ENCODE results near the gene COPB1. TPM values are rescaled to one million over a fixed set of nuclear protein-coding genes. Genes with fewer than 3 reads are reported as not detected.

The COPB1 gene
- total RNA-seq, 2 experiments from 2014 or later, result 99.3 to 109 TPM

- no peak for DNase-seq
- H3K27ac Mint-ChIP-seq, result no peak overlapping the region
- ChIA-PET POLR2A (no interaction called here), CTCF (interaction anchor here (1.2 to 2.6 kb wide), 2 partner anchors 10 to 373 kb away, joined by 3 to 6 read pairs; partner anchors contain the start of gene PSMA1)
- H3K36me3 Mint-ChIP-seq (ENCODE audit: low read depth), result peaks cover 19% of the 10 kb centered on the region
- no peak overlapping the region for H3K4me3 Mint-ChIP-seq
- H3K27me3 Mint-ChIP-seq, result no peaks in the 10 kb centered on the region
- no peaks in the 10 kb centered on the region for H3K9me3 Mint-ChIP-seq
- H3K4me1 Mint-ChIP-seq, result no peaks in the 10 kb centered on the region
Measured at GRCh38 chr11:14529951-14530350, 30.3 kb upstream of the COPB1 start.

- Mint-ChIP-seq H3K4me1 (no peaks in the 10 kb centered on the region), H3K27ac (no peak overlapping the region), H3K36me3 (ENCODE audit: low read depth) (peaks cover 19% of the 10 kb centered on the region), H3K27me3 (no peaks in the 10 kb centered on the region), H3K4me3 (no peak overlapping the region), H3K9me3 (no peaks in the 10 kb centered on the region)
- no peak for DNase-seq
- ChIA-PET CTCF (interaction anchor here (2.6 kb wide), 1 partner anchor 9 kb away, joined by 6 read pairs; the partner anchor contains the start of gene PSMA1), POLR2A (no interaction called here)
Measured at GRCh38 chr11:14529321-14529720, 29.7 kb upstream of the COPB1 start.

DNA sequence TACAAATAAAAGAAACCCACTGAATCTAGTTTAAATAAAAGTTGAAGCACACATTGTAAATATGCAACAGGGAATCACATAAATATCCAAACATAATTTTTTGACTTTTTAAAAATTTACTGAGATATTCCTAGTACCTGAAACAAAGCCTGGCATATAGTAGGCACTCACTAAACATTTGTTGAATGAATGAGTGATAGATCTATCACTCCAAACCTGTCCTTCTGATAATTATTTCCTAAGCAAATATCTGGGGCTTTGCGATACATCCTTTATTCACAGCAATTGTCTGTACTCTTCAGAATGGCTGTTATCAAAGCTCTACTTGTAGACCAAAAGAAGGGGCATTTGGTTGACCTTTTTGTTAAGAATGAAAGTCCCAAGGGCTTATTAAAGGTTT lies 23.2 kb upstream of the COPB1 start:
- Mint-ChIP-seq H3K36me3 (ENCODE audit: low read depth) (peaks cover 26% of the 10 kb centered on the region), H3K4me3 (no peak overlapping the region), H3K27me3 (no peaks in the 10 kb centered on the region), H3K9me3 (no peaks in the 10 kb centered on the region), H3K4me1 (peaks cover 24% of the 10 kb centered on the region), H3K27ac (no peak overlapping the region)
- CTCF ChIA-PET, result interaction anchor here (0.6 to 1.4 kb wide), 3 partner anchors 41 to 369 kb away, joined by 3 to 7 read pairs (median 3); partner anchors contain the start of gene CYP2R1
- POLR2A ChIA-PET, result no interaction called here
- DNase-seq, result no peak

GRCh38 chr11:14522245-14522644 lies 22.6 kb upstream of the COPB1 start:
- Mint-ChIP-seq H3K27ac (no peak overlapping the region), H3K4me1 (peaks cover 30% of the 10 kb centered on the region), H3K27me3 (no peaks in the 10 kb centered on the region), H3K9me3 (no peaks in the 10 kb centered on the region), H3K36me3 (ENCODE audit: low read depth) (peaks cover 31% of the 10 kb centered on the region), H3K4me3 (no peak overlapping the region)
- POLR2A ChIA-PET, result no interaction called here
- no peak for DNase-seq
- CTCF ChIA-PET, result interaction anchor here (1.4 kb wide), 1 partner anchor 369 kb away, joined by 3 read pairs; the partner anchor contains the start of gene CYP2R1

DNA sequence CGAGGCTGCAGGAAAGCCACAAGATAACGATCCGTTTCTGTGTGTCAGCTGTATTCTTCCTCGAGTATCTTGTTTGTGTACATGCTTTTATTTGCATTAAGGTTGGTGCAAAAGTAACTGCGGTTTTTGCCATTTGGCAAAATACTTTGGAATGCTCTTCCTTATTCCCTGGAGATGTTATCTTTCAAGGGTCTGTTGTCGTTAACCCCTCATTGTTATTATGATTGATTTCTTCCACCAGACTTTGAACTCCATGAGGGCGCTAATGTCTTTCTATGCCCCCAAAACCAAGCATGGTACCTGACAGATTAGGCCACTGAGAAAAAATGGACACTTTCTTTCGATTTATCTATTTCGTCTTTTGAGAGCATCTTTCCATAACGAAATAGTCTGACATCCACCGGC lies 21.1 kb upstream of the COPB1 start:
- peak overlapping the region; percentile 96 for H3K27ac Mint-ChIP-seq
- H3K4me1 Mint-ChIP-seq, result peaks cover 32% of the 10 kb centered on the region
- no peak for DNase-seq
- H3K9me3 Mint-ChIP-seq, result no peaks in the 10 kb centered on the region
- peak overlapping the region; percentile 97 for H3K4me3 Mint-ChIP-seq
- no peaks in the 10 kb centered on the region for H3K27me3 Mint-ChIP-seq
- POLR2A ChIA-PET, result interaction anchor here (1.3 to 1.4 kb wide), 2 partner anchors 124 to 125 kb away, joined by 6 read pairs; no protein-coding TSS in a partner anchor
- CTCF ChIA-PET, result interaction anchor here (0.7 to 1.5 kb wide), 10 partner anchors 10 to 387 kb away, joined by 3 to 10 read pairs (median 5); partner anchors contain the start of gene CYP2R1
- peaks cover 35% of the 10 kb centered on the region for H3K36me3 Mint-ChIP-seq (ENCODE audit: low read depth)

DNA sequence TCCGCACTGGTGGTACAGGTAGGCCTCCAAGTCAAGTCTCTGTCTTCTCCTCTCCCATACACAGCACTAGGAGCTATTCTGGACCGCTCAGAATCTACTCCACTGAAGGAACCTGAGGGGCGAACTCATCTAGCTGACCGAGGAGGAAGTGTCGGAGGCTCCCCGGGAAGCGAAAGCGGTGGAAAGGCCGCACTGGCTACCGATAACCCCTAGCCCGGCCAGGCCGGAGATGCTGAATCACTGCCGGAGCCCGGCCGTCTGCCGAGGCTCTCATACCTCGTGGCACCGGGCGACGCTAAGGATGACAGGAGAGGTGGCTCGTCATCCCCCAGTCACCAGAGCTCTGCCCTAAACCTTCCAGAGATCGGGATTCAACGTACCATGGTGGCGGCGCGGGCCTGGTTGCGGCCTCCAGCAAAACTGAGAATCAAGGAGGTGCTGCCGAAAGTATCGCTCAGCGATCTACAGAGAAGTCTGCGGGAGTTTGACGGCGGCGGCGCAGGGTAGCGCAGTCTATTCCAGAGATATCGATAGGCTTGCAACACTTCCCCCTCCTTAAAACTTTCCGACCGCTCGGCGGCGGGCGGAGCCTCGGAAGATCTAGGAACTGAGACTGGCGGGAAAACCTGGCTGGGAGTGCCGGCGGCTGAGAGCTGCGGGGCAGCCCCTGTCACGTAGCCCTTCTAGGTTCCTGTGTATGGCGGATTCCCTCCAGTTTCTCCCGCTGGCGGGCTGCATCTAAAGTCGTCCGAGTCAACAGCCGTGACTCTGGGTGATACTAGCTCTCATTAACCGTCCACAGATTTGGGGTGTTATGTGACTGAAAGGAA lies 20.5 kb upstream of the COPB1 start, which contains the start of gene PSMA1:
TSS of gene PSMA1 (minus strand) at position 470 of the 830 bp plus-strand sequence. CDS start at position 383, 87 bp downstream.
- CTCF ChIA-PET, result interaction anchor here (0.7 to 1.5 kb wide), 11 partner anchors 11 to 388 kb away, joined by 3 to 10 read pairs (median 5); partner anchors contain the start of gene CYP2R1
- Mint-ChIP-seq H3K36me3 (ENCODE audit: low read depth) (peaks cover 35% of the 10 kb centered on the region), H3K27ac (peak within 1 kb of the TSS; percentile 96), H3K9me3 (no peaks in the 10 kb centered on the region), H3K4me3 (peak within 1 kb of the TSS; percentile 97), H3K4me1 (peaks cover 32% of the 10 kb centered on the region), H3K27me3 (no peaks in the 10 kb centered on the region)
- DNase-seq, result peak; percentile 95
- POLR2A ChIA-PET, result interaction anchor here (1.3 to 1.4 kb wide), 2 partner anchors 124 to 126 kb away, joined by 6 read pairs; no protein-coding TSS in a partner anchor

- peak overlapping the region; percentile 97 for H3K4me3 Mint-ChIP-seq
- CTCF ChIA-PET, result interaction anchor here (0.7 to 1.5 kb wide), 8 partner anchors 48 to 388 kb away, joined by 3 to 10 read pairs (median 5); no protein-coding TSS in a partner anchor
- no peaks in the 10 kb centered on the region for H3K9me3 Mint-ChIP-seq
- peak overlapping the region; percentile 96 for H3K27ac Mint-ChIP-seq
- peaks cover 40% of the 10 kb centered on the region for H3K36me3 Mint-ChIP-seq (ENCODE audit: low read depth)
- POLR2A ChIA-PET, result interaction anchor here (1.4 kb wide), 1 partner anchor 126 kb away, joined by 6 read pairs; no protein-coding TSS in a partner anchor
- H3K27me3 Mint-ChIP-seq, result no peaks in the 10 kb centered on the region
- no peak for DNase-seq
- peaks cover 35% of the 10 kb centered on the region for H3K4me1 Mint-ChIP-seq
Measured at GRCh38 chr11:14519597-14519916, 19.9 kb upstream of the COPB1 start.

- H3K4me1 Mint-ChIP-seq, result peaks cover 37% of the 10 kb centered on the region
- POLR2A ChIA-PET, result no interaction called here
- CTCF ChIA-PET, result no interaction called here
- H3K4me3 Mint-ChIP-seq, result peak overlapping the region; percentile 97
- no peaks in the 10 kb centered on the region for H3K27me3 Mint-ChIP-seq
- no peak for DNase-seq
- H3K9me3 Mint-ChIP-seq, result no peaks in the 10 kb centered on the region
- H3K27ac Mint-ChIP-seq, result peak overlapping the region; percentile 96
- H3K36me3 Mint-ChIP-seq (ENCODE audit: low read depth), result peaks cover 42% of the 10 kb centered on the region
Measured at GRCh38 chr11:14518820-14519219, 19.2 kb upstream of the COPB1 start.

- peaks cover 54% of the 10 kb centered on the region for H3K36me3 Mint-ChIP-seq (ENCODE audit: low read depth)
- POLR2A ChIA-PET, result no interaction called here
- CTCF ChIA-PET, result interaction anchor here (0.6 kb wide), 1 partner anchor 10 kb away, joined by 3 read pairs; no protein-coding TSS in a partner anchor
Measured at GRCh38 chr11:14513800-14514199, 14.2 kb upstream of the COPB1 start.

GRCh38 chr11:14506532-14506931 lies 6.9 kb upstream of the COPB1 start:
- H3K27me3 Mint-ChIP-seq, result no peaks in the 10 kb centered on the region
- CTCF ChIA-PET, result interaction anchor here (0.6 to 0.7 kb wide), 2 partner anchors 47 to 56 kb away, joined by 4 read pairs; no protein-coding TSS in a partner anchor
- H3K36me3 Mint-ChIP-seq (ENCODE audit: low read depth), result peaks cover 61% of the 10 kb centered on the region
- no peak overlapping the region for H3K4me3 Mint-ChIP-seq
- H3K27ac Mint-ChIP-seq, result no peak overlapping the region
- peaks cover 22% of the 10 kb centered on the region for H3K4me1 Mint-ChIP-seq
- POLR2A ChIA-PET, result no interaction called here
- no peak for DNase-seq
- H3K9me3 Mint-ChIP-seq, result no peaks in the 10 kb centered on the region

More at GRCh38 chr11:14513800-14514199, 14.2 kb upstream of the COPB1 start:
- Mint-ChIP-seq H3K4me1 (peaks cover 36% of the 10 kb centered on the region), H3K27ac (no peak overlapping the region), H3K9me3 (no peaks in the 10 kb centered on the region), H3K27me3 (no peaks in the 10 kb centered on the region), H3K4me3 (no peak overlapping the region)
- DNase-seq, result no peak

DNA sequence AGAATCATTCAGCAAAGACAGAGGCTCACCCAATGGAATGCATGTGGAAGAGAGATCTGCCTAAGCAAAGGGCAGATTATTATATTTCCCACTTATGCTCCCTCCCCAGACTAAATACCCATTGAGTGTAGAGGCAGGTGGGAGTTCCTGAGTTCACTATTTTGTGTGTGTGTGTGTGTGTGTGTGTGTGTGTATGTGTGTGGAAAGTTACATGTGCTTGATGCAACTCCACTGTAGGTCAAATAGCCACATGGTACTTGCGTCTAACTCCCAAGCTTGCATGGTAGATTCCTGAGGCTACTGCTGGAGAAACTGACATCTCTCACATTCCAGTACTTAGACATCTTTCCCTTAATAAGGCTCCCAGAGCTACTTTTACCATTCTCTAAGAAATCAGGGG lies 3.4 kb upstream of the COPB1 start:
- H3K4me3 Mint-ChIP-seq, result no peak overlapping the region
- H3K27ac Mint-ChIP-seq, result peak overlapping the region; percentile 33
- H3K36me3 Mint-ChIP-seq (ENCODE audit: low read depth), result peaks cover 46% of the 10 kb centered on the region
- ChIA-PET POLR2A (no interaction called here), CTCF (no interaction called here)
- no peak for DNase-seq
- H3K4me1 Mint-ChIP-seq, result peaks cover 28% of the 10 kb centered on the region
- H3K27me3 Mint-ChIP-seq, result no peaks in the 10 kb centered on the region
- no peaks in the 10 kb centered on the region for H3K9me3 Mint-ChIP-seq

DNA sequence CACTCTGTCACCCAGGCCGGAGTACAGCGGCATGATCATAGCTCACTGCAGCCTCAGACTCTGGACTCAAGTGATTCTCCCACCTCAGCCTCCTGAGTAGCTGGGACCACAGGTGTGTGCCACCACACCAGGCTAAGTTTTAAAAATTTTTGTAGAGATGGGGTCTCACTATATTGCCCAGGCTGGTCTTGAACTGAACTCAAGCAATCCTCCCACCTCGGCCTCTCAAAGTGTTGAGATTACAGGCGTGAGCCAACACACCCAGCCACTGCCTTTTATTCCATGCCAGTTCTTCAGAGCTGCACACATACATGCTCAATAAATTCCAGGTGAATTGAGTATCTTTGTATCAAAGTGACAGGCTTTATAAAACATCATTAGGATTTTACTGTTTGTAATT lies 2.4 kb upstream of the COPB1 start:
- ChIA-PET POLR2A (no interaction called here), CTCF (no interaction called here)
- H3K4me1 Mint-ChIP-seq, result peaks cover 37% of the 10 kb centered on the region
- no peak overlapping the region for H3K4me3 Mint-ChIP-seq
- no peak for DNase-seq
- no peaks in the 10 kb centered on the region for H3K27me3 Mint-ChIP-seq
- no peak overlapping the region for H3K27ac Mint-ChIP-seq
- no peaks in the 10 kb centered on the region for H3K9me3 Mint-ChIP-seq
- H3K36me3 Mint-ChIP-seq (ENCODE audit: low read depth), result peaks cover 46% of the 10 kb centered on the region

DNA sequence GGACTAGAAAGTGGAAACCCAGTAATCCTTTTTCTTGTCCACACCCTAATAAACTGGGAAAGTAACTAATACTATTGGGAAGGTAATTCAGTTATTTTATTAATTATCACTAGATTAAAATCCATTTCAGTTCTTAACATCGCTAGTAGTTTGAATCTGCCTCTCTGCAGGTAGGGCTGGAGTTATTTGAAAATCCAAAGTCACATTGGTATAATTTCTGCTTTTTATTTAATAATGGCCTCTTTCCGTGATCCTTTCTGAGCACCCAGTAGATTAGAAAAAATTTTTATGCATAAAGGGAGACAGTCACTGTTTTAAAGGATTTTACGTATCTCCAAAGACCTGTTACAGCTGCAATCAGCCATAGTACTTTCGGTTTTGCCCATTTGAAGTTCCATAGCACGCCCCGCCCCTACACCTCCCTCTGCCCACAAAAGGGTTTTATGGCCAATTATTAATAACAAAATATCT lies 605 bp upstream of the COPB1 start:
- Mint-ChIP-seq H3K4me1 (peaks cover 41% of the 10 kb centered on the region), H3K36me3 (ENCODE audit: low read depth) (peaks cover 43% of the 10 kb centered on the region), H3K4me3 (peak overlapping the region; percentile 90), H3K27me3 (no peaks in the 10 kb centered on the region), H3K9me3 (no peaks in the 10 kb centered on the region), H3K27ac (peak overlapping the region; percentile 95)
- peak; percentile 66 for DNase-seq
- POLR2A ChIA-PET, result interaction anchor here (0.6 kb wide), 1 partner anchor 830 kb away, joined by 5 read pairs; no protein-coding TSS in a partner anchor
- CTCF ChIA-PET, result interaction anchor here (0.7 to 1.1 kb wide), 3 partner anchors 10 to 468 kb away, joined by 3 to 4 read pairs (median 3); no protein-coding TSS in a partner anchor

All from activated CD4-positive, alpha-beta T cell treated with anti-CD3 and anti-CD28 coated beads, Interleukin-2, amount 10 ng/mL, durations not matched to agents 7 days and 5 days (primary cell).